ENCODE results near the gene KCNG1. TPM values are rescaled to one million over a fixed set of nuclear protein-coding genes. Genes with fewer than 3 reads are reported as not detected.

KCNG1 gene
- total RNA-seq, 1 donor from 2014 or later, result 78.8 TPM

- H3K4me3 Mint-ChIP-seq, result peak within 1 kb of the TSS; percentile 96
- H3K36me3 Mint-ChIP-seq, result peaks cover 7% of the 10 kb centered on the region
- TF ChIP-seq CTCF (conservative IDR thresholded peaks at IDR 0.05), result no peak
- peaks cover 20% of the 10 kb centered on the region for H3K4me1 Mint-ChIP-seq (ENCODE audit: unreplicated experiment)
- H3K27ac Mint-ChIP-seq, result peak within 1 kb of the TSS; percentile 99
- no peaks in the 10 kb centered on the region for H3K27me3 Mint-ChIP-seq
- no peaks in the 10 kb centered on the region for H3K9me3 Mint-ChIP-seq
- peak; percentile 86 for DNase-seq (ENCODE audit: extremely low spot score, unreplicated experiment)
These were observed 64.9 kb downstream of the KCNG1 start, which contains the start of gene DPM1 for GRCh38 chr20:50957798-50958614. Gene DPM1 (minus strand): TSS chr20:50958532. CDS start chr20:50958523, 9 bp downstream.

GRCh38 chr20:50957276-50957675 lies 65.6 kb downstream of the KCNG1 start:
- peak overlapping the region; percentile 96 for H3K4me3 Mint-ChIP-seq
- DNase-seq (ENCODE audit: extremely low spot score, unreplicated experiment), result no peak

GRCh38 chr20:50953821-50954220 lies 69.1 kb downstream of the KCNG1 start:
- no peak for DNase-seq (ENCODE audit: extremely low spot score, unreplicated experiment)
- no peaks in the 10 kb centered on the region for H3K9me3 Mint-ChIP-seq
- H3K4me1 Mint-ChIP-seq (ENCODE audit: unreplicated experiment), result peaks cover 10% of the 10 kb centered on the region
- TF ChIP-seq CTCF (conservative IDR thresholded peaks at IDR 0.05), result no peak
- no peak overlapping the region for H3K4me3 Mint-ChIP-seq
- peaks cover 10% of the 10 kb centered on the region for H3K36me3 Mint-ChIP-seq
- no peaks in the 10 kb centered on the region for H3K27me3 Mint-ChIP-seq
- H3K27ac Mint-ChIP-seq, result no peak overlapping the region

More at GRCh38 chr20:50957276-50957675, 65.6 kb downstream of the KCNG1 start:
- peaks cover 7% of the 10 kb centered on the region for H3K36me3 Mint-ChIP-seq
- peak overlapping the region; percentile 99 for H3K27ac Mint-ChIP-seq
- no peaks in the 10 kb centered on the region for H3K9me3 Mint-ChIP-seq
- no peak for TF ChIP-seq CTCF (conservative IDR thresholded peaks at IDR 0.05)
- peaks cover 20% of the 10 kb centered on the region for H3K4me1 Mint-ChIP-seq (ENCODE audit: unreplicated experiment)
- H3K27me3 Mint-ChIP-seq, result no peaks in the 10 kb centered on the region

Other genes with a start within 250 kb of the KCNG1 start
- 6.3 and 9.3 TPM in 2 replicates for gene BCAS4, start 228.0 kb downstream of the KCNG1 start, total RNA-seq (ENCODE audit: low replicate concordance)
- gene ADNP, start 91.7 kb downstream of the KCNG1 start, total RNA-seq (ENCODE audit: low replicate concordance), result 81.7 and 103 TPM in 2 replicates
- 36.2 and 40.8 TPM in 2 replicates for gene DPM1, start 64.6 kb downstream of the KCNG1 start, total RNA-seq (ENCODE audit: low replicate concordance)
- 7.4 and 8.2 TPM in 2 replicates for gene MOCS3, start 64.3 kb downstream of the KCNG1 start, total RNA-seq (ENCODE audit: low replicate concordance)